HG03442 (cell line): Measurements from ENCODE around the gene UBAC2.

Source experiments
- ATAC-seq: cut with Tn5 transposase; IDR thresholded peaks from one replicate; pipeline ENCODE4 v1.9.1; 2021; ENCODE audit warnings: mild to moderate bottlenecking, moderate library complexity; ENCODE audit not compliant: unreplicated experiment

Gene UBAC2

GRCh38 chr13:99289674-99290337, 89.2 kb downstream of the UBAC2 start:
- no peak for ATAC-seq

DNA sequence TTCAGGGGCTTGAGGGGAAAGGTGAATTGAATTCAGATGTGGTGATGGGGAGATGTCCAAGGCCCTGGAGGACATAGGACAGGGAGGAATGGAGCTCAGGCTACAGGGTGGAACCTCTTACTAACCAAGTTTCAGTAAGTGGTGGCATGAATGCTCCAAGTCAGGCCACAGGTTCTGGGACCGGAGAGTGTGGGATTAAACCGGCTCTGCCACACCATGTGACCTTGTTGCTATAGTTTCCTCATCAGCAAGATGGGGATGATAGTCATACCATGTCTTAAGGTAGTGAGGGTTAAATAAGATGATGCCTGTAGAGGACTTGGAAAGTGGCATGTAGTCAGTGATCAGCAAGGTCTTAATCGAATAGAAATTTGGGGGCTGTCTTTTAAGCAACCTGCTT, 90.2 kb downstream of the UBAC2 start:
- no peak for ATAC-seq

DNA sequence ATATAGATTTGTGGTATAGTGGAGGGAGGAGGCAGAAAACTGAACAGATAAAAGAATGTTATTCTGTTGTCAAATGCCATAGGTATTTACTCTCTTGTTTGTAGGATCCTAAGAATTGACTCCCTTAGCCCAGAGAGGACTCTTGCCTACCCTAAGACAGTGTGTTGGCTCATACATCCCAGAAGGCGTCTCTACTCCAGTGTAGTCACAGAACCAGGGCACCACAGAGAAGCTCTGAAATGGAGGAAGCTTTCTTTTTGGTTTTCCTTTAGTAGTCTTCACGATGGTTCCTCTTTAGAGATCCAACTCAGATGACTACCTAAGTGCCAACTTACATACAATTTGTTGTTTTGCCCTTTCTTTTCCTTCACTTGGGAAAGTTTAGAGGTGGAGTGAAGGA, 92.5 kb downstream of the UBAC2 start:
- ATAC-seq, result no peak

DNA sequence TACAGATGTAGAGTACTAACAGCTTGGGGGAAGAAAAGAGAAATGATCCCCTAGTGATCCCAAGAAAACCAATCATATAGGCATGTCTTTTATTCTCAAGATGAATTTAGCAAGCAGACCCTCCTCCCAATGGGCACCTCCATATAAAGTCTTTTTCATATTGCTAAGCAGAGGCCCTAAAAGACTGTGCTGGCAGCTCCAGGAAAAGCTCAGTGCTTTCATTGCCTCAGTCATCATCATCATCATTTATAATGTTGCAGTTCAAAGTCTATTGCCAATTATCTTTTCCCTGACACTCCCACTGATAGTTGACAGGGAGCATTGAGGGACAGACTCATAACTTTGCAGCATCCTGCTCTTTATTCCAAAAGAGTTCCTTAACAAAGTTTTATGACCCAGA, 93.5 kb downstream of the UBAC2 start:
- no peak for ATAC-seq

DNA sequence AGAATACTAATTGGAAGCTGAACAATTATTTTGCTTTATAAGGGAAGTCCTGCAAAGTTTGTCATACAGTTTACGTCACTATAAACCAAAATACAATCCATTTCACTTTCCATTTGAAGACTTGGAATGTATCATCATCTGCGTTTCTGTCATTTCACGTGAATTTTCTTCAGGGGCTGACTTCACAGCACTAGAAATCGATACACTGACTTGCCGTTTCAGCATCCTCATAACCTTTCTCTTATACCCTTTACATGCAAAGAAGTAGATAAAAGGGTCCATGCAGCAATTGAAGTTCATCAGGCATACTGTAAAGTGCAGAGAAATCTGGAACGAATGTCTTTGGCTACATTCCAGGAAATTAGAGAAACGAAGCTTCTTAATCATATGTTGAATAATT, 94.3 kb downstream of the UBAC2 start:
- ATAC-seq, result no peak

- ATAC-seq, result no peak
Measured at GRCh38 chr13:99295488-99296252, 95.0 kb downstream of the UBAC2 start.

DNA sequence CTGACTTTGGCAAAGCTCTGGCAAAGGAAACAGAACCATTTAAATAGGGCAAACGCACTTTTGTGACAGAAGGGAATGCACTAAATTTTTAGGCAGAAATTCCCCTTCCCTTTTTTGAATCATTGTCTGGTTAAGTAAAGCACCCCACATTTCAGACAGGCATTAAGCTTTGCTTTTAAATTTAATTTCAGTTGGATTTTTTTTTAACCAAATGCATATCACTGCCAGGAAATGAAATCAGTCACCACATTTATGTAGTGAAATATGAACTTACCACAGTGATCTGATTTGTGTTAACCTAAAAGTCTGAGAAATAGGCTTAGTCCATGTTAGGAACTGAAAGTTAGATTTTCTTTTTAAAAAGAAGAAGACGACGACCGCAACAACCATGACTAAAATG, 95.7 kb downstream of the UBAC2 start:
- ATAC-seq, result peak; percentile 43

DNA sequence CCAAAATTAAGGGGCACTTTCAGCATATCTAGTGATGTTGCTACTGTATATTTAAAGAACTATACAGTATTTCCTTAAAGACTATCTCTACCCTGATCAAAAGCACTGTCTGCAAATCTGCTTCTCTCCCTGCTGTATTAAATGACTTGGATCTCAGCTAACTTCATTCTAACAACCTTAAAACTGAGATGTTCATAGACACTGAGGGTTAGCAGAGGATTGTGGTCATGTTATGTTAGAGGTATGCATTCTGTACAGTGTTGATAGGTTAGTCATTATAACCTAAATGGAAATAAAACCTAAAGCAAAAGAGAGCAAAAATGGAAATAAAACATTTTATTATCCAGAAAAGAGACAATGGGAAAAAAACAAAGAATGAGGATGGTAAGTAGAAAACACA, 96.7 kb downstream of the UBAC2 start:
- no peak for ATAC-seq

DNA sequence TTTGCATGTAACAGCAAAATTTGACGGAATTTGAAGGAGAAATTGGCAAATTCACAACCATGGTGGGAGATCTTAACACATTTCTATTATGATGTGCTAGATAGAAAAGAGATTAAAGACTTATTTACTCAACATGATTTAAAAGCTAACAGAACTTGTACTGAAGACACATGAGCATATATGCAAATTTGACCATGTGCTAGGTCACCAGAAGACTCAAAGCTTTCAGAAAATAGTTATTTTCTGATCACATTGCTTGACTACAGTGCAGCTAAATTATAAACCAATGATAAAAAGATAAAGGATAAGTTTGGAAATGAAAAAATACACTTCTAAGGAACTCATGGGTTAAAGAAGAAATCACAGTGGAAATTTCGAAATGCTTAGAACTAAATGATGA, 97.4 kb downstream of the UBAC2 start:
- no peak for ATAC-seq

- ATAC-seq, result no peak
Measured at GRCh38 chr13:99299256-99299919, 98.7 kb downstream of the UBAC2 start.

GRCh38 chr13:99299920-99300341, 99.3 kb downstream of the UBAC2 start:
- ATAC-seq, result no peak

- no peak for ATAC-seq
Measured at GRCh38 chr13:99301056-99301838, 100.6 kb downstream of the UBAC2 start.

DNA sequence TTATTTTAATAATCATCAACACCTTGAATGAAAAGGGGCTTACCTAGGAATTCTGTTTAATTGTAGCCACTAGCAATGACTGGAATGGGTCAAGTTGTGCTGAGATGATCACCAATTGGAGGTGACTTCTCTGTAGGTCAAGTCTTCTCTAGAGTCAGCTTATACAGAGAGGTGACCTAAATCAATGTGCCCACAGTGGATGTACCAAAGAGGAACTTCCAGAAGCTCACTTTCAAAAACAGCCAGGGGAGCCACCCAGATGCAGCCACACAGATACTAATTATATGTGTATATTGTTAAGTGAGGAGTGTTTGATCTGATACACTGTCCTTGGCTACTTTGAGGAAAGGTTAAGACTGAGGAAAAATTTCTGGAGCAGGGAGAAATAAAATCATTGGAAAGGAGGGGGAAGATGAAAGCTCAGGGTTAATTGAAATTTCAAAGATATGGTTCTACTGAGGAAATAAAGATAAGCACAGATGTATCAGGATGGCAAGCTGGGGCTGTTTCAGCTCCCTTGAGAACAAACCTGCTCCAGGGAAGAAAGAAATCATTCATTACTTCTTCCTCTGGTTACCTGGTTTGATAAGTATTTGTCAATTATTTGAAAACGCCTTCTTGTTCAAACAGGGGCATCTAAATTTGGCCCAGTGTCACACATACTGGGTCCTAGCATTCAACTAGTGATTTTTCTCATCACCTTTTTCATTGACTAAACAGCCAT, 101.4 kb downstream of the UBAC2 start:
- ATAC-seq, result no peak

DNA sequence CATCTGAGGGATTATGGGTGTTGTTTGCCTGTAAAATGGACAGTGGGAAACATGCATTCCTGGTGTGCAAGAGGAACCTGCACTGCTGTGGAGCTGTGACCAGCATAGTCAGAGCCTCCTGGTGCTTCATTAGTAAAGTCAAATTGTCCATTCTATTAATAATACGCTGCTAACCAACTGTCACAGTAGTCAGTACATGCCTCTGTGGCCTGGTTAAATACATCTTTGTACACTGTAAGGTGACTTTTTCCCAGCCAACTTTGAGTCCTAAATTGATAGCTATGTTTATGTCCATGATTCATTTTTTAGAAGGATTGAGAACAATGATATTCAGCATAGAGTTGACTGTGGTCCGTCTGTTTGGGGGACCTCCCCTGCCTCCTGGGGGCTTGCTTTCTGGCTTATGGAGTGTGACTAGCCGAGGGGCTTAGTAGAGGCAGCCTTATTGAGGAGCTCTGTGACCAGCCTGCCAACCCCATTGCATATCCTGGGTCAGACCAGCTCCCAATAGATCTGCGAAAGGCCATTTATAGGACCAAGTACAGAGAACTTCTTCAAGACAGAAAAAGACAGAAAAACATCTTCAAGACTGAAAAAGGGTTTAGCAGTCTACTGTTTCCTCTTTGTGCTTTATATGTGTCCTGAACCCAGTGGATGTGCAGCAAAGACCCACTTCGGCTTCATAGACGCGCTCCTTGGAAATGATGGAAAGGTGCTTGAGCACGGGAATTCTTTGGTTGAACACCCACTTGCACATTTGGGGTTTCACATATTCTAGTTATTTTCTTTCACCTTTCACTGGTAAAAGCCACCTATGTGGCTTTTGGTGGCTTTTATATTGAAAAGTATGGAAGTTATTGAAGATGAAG, 102.2 kb downstream of the UBAC2 start:
- no peak for ATAC-seq

- ATAC-seq, result no peak
Measured at GRCh38 chr13:99303863-99304521, 103.3 kb downstream of the UBAC2 start.

DNA sequence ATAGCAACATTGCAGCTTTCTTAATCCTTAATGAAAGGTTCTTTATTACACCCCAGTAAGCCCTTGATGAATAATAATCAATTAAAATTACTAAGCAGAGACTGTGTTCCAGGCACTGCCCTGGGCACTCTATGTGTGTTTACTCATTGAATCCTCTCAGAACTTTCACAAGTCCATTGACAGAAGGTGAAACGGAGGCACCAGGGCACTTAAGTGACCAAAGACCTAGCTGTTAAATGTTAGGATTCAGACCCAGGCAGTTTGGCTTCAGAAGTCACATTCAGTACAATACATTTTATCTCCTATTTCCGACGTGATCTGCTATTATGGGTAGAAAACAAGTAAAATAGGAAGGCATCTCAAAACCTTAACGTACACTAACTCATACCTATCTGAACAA, 103.9 kb downstream of the UBAC2 start:
- ATAC-seq, result no peak

GRCh38 chr13:99305158-99305557, 104.5 kb downstream of the UBAC2 start:
- no peak for ATAC-seq

- ATAC-seq, result no peak
Measured at GRCh38 chr13:99305566-99305965, 104.9 kb downstream of the UBAC2 start.

- ATAC-seq, result peak; percentile 51
Measured at GRCh38 chr13:99307247-99307646, 106.6 kb downstream of the UBAC2 start, which contains the start of gene GPR183. TSS of gene GPR183 (minus strand) at chr13:99307399. CDS start at chr13:99296145, 11,254 bp downstream.
